Large intestine (tissue), 3 donors: Measurements from ENCODE around the gene FRMD6. TPM values are rescaled to one million over a fixed set of nuclear protein-coding genes. Genes with fewer than 3 reads are reported as not detected.

ENCODE experiments used
- DNase-seq, 2 donors: peaks; one replicate each; pipeline versions ENCODE4 v3.0.0 to v3.0.0-alpha.2; 2013
- H3K27ac ChIP-seq: one replicate; pipeline ENCODE4 v1.5.1; 2013; ENCODE audit warnings: low read length
- H3K27me3 ChIP-seq: 2 replicates; pipeline ENCODE4 v1.6.1; 2013; ENCODE audit warnings: low read length; ENCODE audit not compliant: control insufficient read depth, insufficient read depth
- H3K36me3 ChIP-seq: 2 replicates; pipeline ENCODE4 v1.6.1; 2013; ENCODE audit warnings: low read length; ENCODE audit not compliant: control insufficient read depth, insufficient read depth
- H3K4me1 ChIP-seq: one replicate; pipeline ENCODE4 v1.6.1; 2013; ENCODE audit warnings: low read length; ENCODE audit not compliant: control insufficient read depth, insufficient read depth
- H3K4me3 ChIP-seq: one replicate; pipeline ENCODE4 v1.5.1; 2013; ENCODE audit warnings: low read length
- H3K9me3 ChIP-seq: one replicate; pipeline ENCODE4 v1.6.1; 2013; ENCODE audit warnings: mild to moderate bottlenecking, low read depth, low read length, moderate library complexity; ENCODE audit not compliant: control insufficient read depth
- WGBS: methylation state at CpG from one replicate; pipeline ENCODE4 v1.1.5; 2013; ENCODE audit warnings: low lambda C conversion rate; ENCODE audit not compliant: insufficient coverage; 5-methylcytosine and 5-hydroxymethylcytosine counted together
- polyA plus RNA-seq: library from polyadenylated mRNA; unstranded; fragments of 120-200 nt; gene quantifications from one replicate; pipeline ENCODE4 v1.2.1, GENCODE V29; 2013

The FRMD6 gene
- polyA plus RNA-seq, 1 donor, result 10.3 TPM

- no peak overlapping the region for H3K4me3 ChIP-seq
- H3K4me1 ChIP-seq, result no peaks in the 10 kb centered on the region
- no peaks in the 10 kb centered on the region for H3K36me3 ChIP-seq
- no peak for DNase-seq
- H3K27me3 ChIP-seq, result no peaks in the 10 kb centered on the region
- no peak overlapping the region for H3K27ac ChIP-seq
- H3K9me3 ChIP-seq, result no peaks in the 10 kb centered on the region
These were observed 9.8 kb downstream of the FRMD6 start for GRCh38 chr14:51661504-51661903.

- no peak overlapping the region for H3K27ac ChIP-seq
- WGBS, result 100% methylated on average over 2 of the region's 5 CpGs
- no peaks in the 10 kb centered on the region for H3K27me3 ChIP-seq
- H3K36me3 ChIP-seq, result no peaks in the 10 kb centered on the region
- DNase-seq, result no peak
- no peaks in the 10 kb centered on the region for H3K4me1 ChIP-seq
- H3K4me3 ChIP-seq, result no peak overlapping the region
- H3K9me3 ChIP-seq, result no peaks in the 10 kb centered on the region
These were observed 12.1 kb downstream of the FRMD6 start for GRCh38 chr14:51663783-51664326.

- H3K36me3 ChIP-seq, result no peaks in the 10 kb centered on the region
- no peaks in the 10 kb centered on the region for H3K9me3 ChIP-seq
- no peaks in the 10 kb centered on the region for H3K4me1 ChIP-seq
- H3K27me3 ChIP-seq, result no peaks in the 10 kb centered on the region
- no peak overlapping the region for H3K4me3 ChIP-seq
- no peak for DNase-seq
- 100% methylated on average over 1 of the region's 3 CpGs for WGBS
- H3K27ac ChIP-seq, result no peak overlapping the region
These were observed 14.4 kb downstream of the FRMD6 start for GRCh38 chr14:51666070-51666469.

GRCh38 chr14:51666826-51667225 lies 15.1 kb downstream of the FRMD6 start:
- Histone ChIP-seq H3K9me3 (no peaks in the 10 kb centered on the region), H3K4me1 (no peaks in the 10 kb centered on the region), H3K36me3 (no peaks in the 10 kb centered on the region), H3K4me3 (no peak overlapping the region), H3K27ac (no peak overlapping the region), H3K27me3 (no peaks in the 10 kb centered on the region)
- DNase-seq, result no peak
- WGBS, result 83% methylated on average over 1 of the region's 4 CpGs

- H3K4me1 ChIP-seq, result no peaks in the 10 kb centered on the region
- H3K4me3 ChIP-seq, result no peak overlapping the region
- DNase-seq, result no peak
- H3K9me3 ChIP-seq, result no peaks in the 10 kb centered on the region
- H3K36me3 ChIP-seq, result no peaks in the 10 kb centered on the region
- WGBS, result no CpG with 5 or more reads among the region's 2 CpGs
- no peaks in the 10 kb centered on the region for H3K27me3 ChIP-seq
- no peak overlapping the region for H3K27ac ChIP-seq
These were observed 17.2 kb downstream of the FRMD6 start for GRCh38 chr14:51668870-51669269.

GRCh38 chr14:51674294-51675002 lies 22.7 kb downstream of the FRMD6 start:
- no CpG with 5 or more reads among the region's 5 CpGs for WGBS
- no peaks in the 10 kb centered on the region for H3K9me3 ChIP-seq
- no peak overlapping the region for H3K27ac ChIP-seq
- DNase-seq, result no peak
- H3K27me3 ChIP-seq, result no peaks in the 10 kb centered on the region
- H3K36me3 ChIP-seq, result no peaks in the 10 kb centered on the region
- H3K4me1 ChIP-seq, result no peaks in the 10 kb centered on the region
- H3K4me3 ChIP-seq, result no peak overlapping the region

GRCh38 chr14:51676549-51676948 lies 24.8 kb downstream of the FRMD6 start:
- no peak for DNase-seq
- Histone ChIP-seq H3K27ac (no peak overlapping the region), H3K9me3 (no peaks in the 10 kb centered on the region), H3K4me1 (no peaks in the 10 kb centered on the region), H3K4me3 (no peak overlapping the region), H3K27me3 (no peaks in the 10 kb centered on the region), H3K36me3 (no peaks in the 10 kb centered on the region)

- no CpG with 5 or more reads among the region's 1 CpG for WGBS
- H3K27ac ChIP-seq, result no peak overlapping the region
- no peak for DNase-seq
- H3K36me3 ChIP-seq, result no peaks in the 10 kb centered on the region
- no peak overlapping the region for H3K4me3 ChIP-seq
- no peaks in the 10 kb centered on the region for H3K4me1 ChIP-seq
- no peaks in the 10 kb centered on the region for H3K9me3 ChIP-seq
- no peaks in the 10 kb centered on the region for H3K27me3 ChIP-seq
These were observed 25.6 kb downstream of the FRMD6 start for GRCh38 chr14:51677266-51677665.

GRCh38 chr14:51677738-51678137 lies 26.0 kb downstream of the FRMD6 start:
- DNase-seq, result no peak
- H3K4me3 ChIP-seq, result no peak overlapping the region
- no peaks in the 10 kb centered on the region for H3K36me3 ChIP-seq
- no peaks in the 10 kb centered on the region for H3K9me3 ChIP-seq
- H3K27me3 ChIP-seq, result no peaks in the 10 kb centered on the region
- no CpG with 5 or more reads among the region's 2 CpGs for WGBS
- H3K27ac ChIP-seq, result no peak overlapping the region
- no peaks in the 10 kb centered on the region for H3K4me1 ChIP-seq

- WGBS, result no CpG with 5 or more reads among the region's 1 CpG
- Histone ChIP-seq H3K4me3 (no peak overlapping the region), H3K27ac (no peak overlapping the region), H3K9me3 (no peaks in the 10 kb centered on the region), H3K4me1 (no peaks in the 10 kb centered on the region), H3K27me3 (no peaks in the 10 kb centered on the region), H3K36me3 (no peaks in the 10 kb centered on the region)
- DNase-seq, result no peak
These were observed 28.3 kb downstream of the FRMD6 start for GRCh38 chr14:51680031-51680430.

- Histone ChIP-seq H3K27ac (no peak overlapping the region), H3K27me3 (no peaks in the 10 kb centered on the region), H3K4me1 (no peaks in the 10 kb centered on the region), H3K4me3 (no peak overlapping the region), H3K9me3 (no peaks in the 10 kb centered on the region), H3K36me3 (no peaks in the 10 kb centered on the region)
- DNase-seq, result peak; percentile 12 to 19
- WGBS, result no CpG with 5 or more reads among the region's 1 CpG
These were observed 29.7 kb downstream of the FRMD6 start for GRCh38 chr14:51681411-51681810.
